Activated gamma-delta T cell treated with anti-CD3 and anti-CD28 coated beads, Interleukin-2, amount 50 U/mL, for 16 hours (primary cell): ENCODE results near the gene TBC1D20.
A peak's percentile ranks its signal among the peaks of the same experiment; 100 is the strongest.
"Not testable (repeated sequence)": the region's sequence is repeated elsewhere in the genome, so short reads cannot be mapped to it uniquely, and the experiment has no call there.

Experiments
- DNase-seq: peaks from one replicate; pipeline ENCODE4 v3.0.0-alpha.2; 2020; ENCODE audit warnings: low read depth

TBC1D20 gene

GRCh38 chr20:475463-476357 is 13.4 kb upstream of the TBC1D20 start:
- no peak for DNase-seq

- DNase-seq, result no peak
Observed at GRCh38 chr20:474581-474980, 12.2 kb upstream of the TBC1D20 start.

GRCh38 chr20:472889-473292 is 10.6 kb upstream of the TBC1D20 start:
- DNase-seq, result no peak

- no peak for DNase-seq
Observed at GRCh38 chr20:472137-472846, 10.0 kb upstream of the TBC1D20 start.

GRCh38 chr20:469746-470490 is 7.6 kb upstream of the TBC1D20 start:
- DNase-seq, result no peak

- DNase-seq, result no peak
Observed at GRCh38 chr20:467755-468154, 5.4 kb upstream of the TBC1D20 start.

- DNase-seq, result peak; percentile 22
Observed at GRCh38 chr20:461254-462198, 807 bp downstream of the TBC1D20 start.

GRCh38 chr20:460707-461106 is 1.6 kb downstream of the TBC1D20 start:
- no peak for DNase-seq

- no peak for DNase-seq
Observed at GRCh38 chr20:460180-460579, 2.2 kb downstream of the TBC1D20 start.

- no peak for DNase-seq
Observed at GRCh38 chr20:458776-459175, 3.6 kb downstream of the TBC1D20 start.

GRCh38 chr20:454951-455350 is 7.4 kb downstream of the TBC1D20 start:
- DNase-seq, result no peak

- DNase-seq, result not testable (repeated sequence)
Observed at GRCh38 chr20:452021-452420, 10.3 kb downstream of the TBC1D20 start.

GRCh38 chr20:445514-446336 is 16.6 kb downstream of the TBC1D20 start:
- no peak for DNase-seq

GRCh38 chr20:444862-445426 is 17.4 kb downstream of the TBC1D20 start:
- no peak for DNase-seq

GRCh38 chr20:444117-444516 is 18.2 kb downstream of the TBC1D20 start:
- no peak for DNase-seq

GRCh38 chr20:443223-443775 is 19.0 kb downstream of the TBC1D20 start:
- no peak for DNase-seq

- DNase-seq, result no peak
Observed at GRCh38 chr20:440636-441035, 21.7 kb downstream of the TBC1D20 start.

- no peak for DNase-seq
Observed at GRCh38 chr20:440148-440547, 22.2 kb downstream of the TBC1D20 start.

- DNase-seq, result peak; percentile 45
Observed at GRCh38 chr20:438571-439469, 23.5 kb downstream of the TBC1D20 start.
